Chondrocyte (in vitro differentiated cells): ENCODE measurements around the gene NGEF. TPM values are rescaled to one million over a fixed set of nuclear protein-coding genes. Genes with fewer than 3 reads are reported as not detected.
A peak's percentile ranks its signal among the peaks of the same experiment; 100 is the strongest.

Experiments
- DNase-seq: peaks from one replicate; pipeline ENCODE4 v3.0.0; 2021; ENCODE audit warnings: mixed read lengths, low spot score
- H3K27ac Mint-ChIP-seq: one replicate; pipeline ENCODE4 v1.8.0; 2021; ENCODE audit warnings: mild to moderate bottlenecking, moderate library complexity, mixed read lengths; ENCODE audit not compliant: unreplicated experiment
- H3K27me3 Mint-ChIP-seq: 2 replicates; pipeline ENCODE4 v1.8.0; 2021; ENCODE audit warnings: low read depth, mixed read lengths
- H3K36me3 Mint-ChIP-seq: 2 replicates; pipeline ENCODE4 v1.8.0; 2021; ENCODE audit warnings: low read depth, mixed read lengths
- H3K4me1 Mint-ChIP-seq: 2 replicates; pipeline ENCODE4 v1.8.0; 2021; ENCODE audit warnings: low read depth, mild to moderate bottlenecking, mixed read lengths
- H3K4me3 Mint-ChIP-seq: one replicate; pipeline ENCODE4 v1.8.0; 2021; ENCODE audit warnings: mild to moderate bottlenecking, moderate library complexity, mixed read lengths; ENCODE audit not compliant: unreplicated experiment
- H3K9me3 Mint-ChIP-seq: 2 replicates; pipeline ENCODE4 v1.8.0; 2021; ENCODE audit warnings: low read depth, mixed read lengths
- CTCF ChIP-seq: fragments of 200-600 bp; sonication (generic); IDR thresholded peaks from 2 replicates; pipeline ENCODE4 v1.5.0; 2021; ENCODE audit warnings: antibody characterized with exemption, mild to moderate bottlenecking, moderate library complexity
- total RNA-seq: library from RNA; stranded (reverse); gene quantifications from 3 replicates; pipeline ENCODE4 v1.2.1, GENCODE V29; 2021

NGEF gene
- total RNA-seq, 1 donor from 2014 or later: 0.10 TPM

- H3K4me3 Mint-ChIP-seq: no peak overlapping the region
- H3K27ac Mint-ChIP-seq: no peak overlapping the region
- no peak for TF ChIP-seq CTCF
- no peaks in the 10 kb centered on the region for H3K36me3 Mint-ChIP-seq
- DNase-seq: peak; percentile 14
- H3K9me3 Mint-ChIP-seq: no peaks in the 10 kb centered on the region
- H3K27me3 Mint-ChIP-seq: peaks cover 12% of the 10 kb centered on the region
- peaks cover 11% of the 10 kb centered on the region for H3K4me1 Mint-ChIP-seq
These were observed 6.4 kb downstream of the NGEF start for GRCh38 chr2:233006648-233007047.

DNA sequence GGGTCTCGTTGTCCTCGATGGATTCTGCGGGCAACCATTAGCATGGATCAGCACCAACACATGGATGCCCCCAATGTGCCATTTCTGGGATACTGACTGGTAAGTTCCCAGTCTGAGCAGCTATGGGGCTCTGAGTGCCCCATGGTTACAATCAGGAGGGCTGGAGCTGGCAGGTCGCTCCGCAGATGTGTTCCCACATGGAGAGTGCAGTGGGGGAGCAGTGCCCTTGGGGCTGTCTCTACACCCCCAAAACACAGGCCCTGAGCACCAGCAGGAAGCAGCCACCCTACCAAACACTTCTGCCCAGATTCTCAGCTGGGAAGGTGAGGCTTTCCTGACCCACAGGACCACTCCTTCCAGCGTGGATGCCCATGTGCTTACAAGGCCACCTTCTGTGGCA is 8.0 kb downstream of the NGEF start:
- no peaks in the 10 kb centered on the region for H3K36me3 Mint-ChIP-seq
- peaks cover 11% of the 10 kb centered on the region for H3K4me1 Mint-ChIP-seq
- H3K27ac Mint-ChIP-seq: no peak overlapping the region
- peaks cover 14% of the 10 kb centered on the region for H3K27me3 Mint-ChIP-seq
- TF ChIP-seq CTCF: no peak
- H3K4me3 Mint-ChIP-seq: no peak overlapping the region
- H3K9me3 Mint-ChIP-seq: no peaks in the 10 kb centered on the region
- DNase-seq: peak; percentile 57

DNA sequence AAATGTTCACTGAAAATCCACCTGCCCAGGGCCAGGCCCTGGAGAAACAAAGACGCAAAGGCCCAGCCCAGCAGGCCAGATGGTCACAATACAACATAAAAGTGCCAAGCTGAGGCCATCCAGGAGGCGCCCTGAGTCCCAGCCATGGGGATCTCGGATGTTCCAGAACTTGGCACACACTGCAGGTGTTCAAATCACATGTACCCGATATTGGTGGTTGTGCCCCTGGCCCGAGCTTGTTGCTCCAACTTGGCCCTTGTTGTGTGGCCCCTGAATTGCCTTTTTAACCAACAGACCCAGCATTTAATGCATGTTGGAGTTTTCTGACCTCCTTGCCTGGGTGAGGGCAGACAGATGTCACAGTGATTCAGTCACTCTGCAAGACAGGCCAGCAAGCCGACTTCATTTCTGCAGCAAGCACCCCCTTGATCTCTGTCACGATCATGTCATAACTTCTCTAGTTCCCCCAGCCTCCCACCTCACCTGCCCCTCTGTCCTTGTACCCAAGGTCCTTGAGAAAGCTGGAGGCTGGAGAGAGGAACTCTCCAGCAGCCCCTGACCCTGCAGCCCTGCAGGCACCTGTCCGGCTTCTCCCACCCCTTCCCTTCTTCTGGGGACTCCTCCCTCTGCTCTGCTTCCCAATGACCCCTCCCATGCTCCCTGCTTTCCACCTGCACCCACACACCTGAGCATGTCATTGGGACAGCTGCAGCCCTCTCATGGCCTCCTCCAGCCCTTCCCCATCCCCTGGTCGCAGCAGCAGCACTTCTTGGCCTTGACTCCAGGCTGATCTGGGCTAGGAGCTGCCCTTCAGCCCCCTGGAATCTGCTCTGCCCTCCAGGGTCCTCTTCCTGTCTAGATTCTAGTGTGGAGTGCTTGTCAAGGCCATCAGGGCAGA is 9.1 kb downstream of the NGEF start:
- Mint-ChIP-seq H3K4me3 (no peak overlapping the region), H3K36me3 (no peaks in the 10 kb centered on the region), H3K9me3 (no peaks in the 10 kb centered on the region), H3K27me3 (peaks cover 14% of the 10 kb centered on the region), H3K27ac (no peak overlapping the region), H3K4me1 (peaks cover 11% of the 10 kb centered on the region)
- no peak for TF ChIP-seq CTCF
- DNase-seq: peak; percentile 57

DNA sequence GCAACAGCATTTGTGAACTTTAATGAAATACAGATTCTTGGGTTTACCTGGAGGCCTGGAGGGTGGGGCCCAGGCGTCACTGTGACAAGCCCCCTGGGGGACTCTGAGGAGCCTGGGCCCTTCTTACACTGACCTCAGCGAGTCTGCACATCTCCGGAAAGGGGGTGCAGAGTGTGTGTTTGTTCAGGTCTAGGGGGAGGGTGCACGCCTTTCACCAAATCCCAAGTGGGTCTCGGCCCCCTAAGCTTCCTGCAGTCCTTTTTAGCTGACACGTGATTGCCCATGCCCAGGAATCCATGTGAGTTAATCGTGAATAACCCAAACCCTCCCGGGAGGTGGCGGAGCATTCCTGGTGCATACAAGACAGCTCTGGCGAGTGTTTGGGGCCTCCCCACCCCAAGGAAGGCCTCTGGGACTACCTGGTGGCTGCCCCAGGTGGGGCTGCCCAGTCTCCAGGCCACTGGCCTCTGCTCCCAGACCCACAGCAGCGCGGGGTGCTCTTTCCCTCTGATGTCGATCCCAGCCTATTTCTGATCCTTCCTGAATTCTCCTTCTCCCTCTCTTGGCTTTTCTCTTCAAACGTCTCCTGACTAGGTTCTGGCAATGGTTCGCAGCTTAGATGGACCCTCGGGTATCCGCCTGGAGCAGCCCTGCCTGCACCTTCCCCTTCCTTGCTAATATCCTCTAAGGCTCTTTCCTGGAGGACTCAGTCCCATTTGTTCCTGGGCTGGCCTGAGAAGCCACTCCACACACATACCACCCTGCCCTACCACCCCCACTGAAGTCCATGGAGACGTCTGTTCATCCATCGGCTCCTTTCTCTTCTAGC is 10.0 kb downstream of the NGEF start:
- Mint-ChIP-seq H3K27me3 (peaks cover 14% of the 10 kb centered on the region), H3K36me3 (no peaks in the 10 kb centered on the region), H3K4me3 (no peak overlapping the region), H3K9me3 (no peaks in the 10 kb centered on the region), H3K27ac (no peak overlapping the region), H3K4me1 (peaks cover 6% of the 10 kb centered on the region)
- no peak for TF ChIP-seq CTCF
- peak; percentile 79 for DNase-seq
